GM12878 (cell line): ENCODE data around the gene LNX2.

Experiments
- CREB1 ChIP-seq: IDR thresholded peaks from 2 replicates; pipeline ENCODE4 v1.6.1; 2012; ENCODE audit warnings: low read depth, mild to moderate bottlenecking, inconsistent platforms
- CTCF ChIP-seq, 3 experiments: IDR thresholded peaks in 2 of 3; conservative IDR thresholded peaks in 1 of 3; 2 replicates each; pipeline ENCODE4 v1.5.1; 2011; ENCODE audit warnings: low read depth in 3 of 3, low read length in 3 of 3, mild to moderate bottlenecking in 3 of 3, control low read depth in 2 of 3, moderate library complexity in 2 of 3, inconsistent platforms in 1 of 3, mixed read lengths in 1 of 3; ENCODE audit not compliant: control insufficient read depth in 2 of 3, insufficient read depth in 1 of 3; ENCODE audit errors: extremely low read depth in 1 of 3
- EP300 ChIP-seq, 2 experiments: fragments of 150-350 bp in 1 of 2; IDR thresholded peaks; 2 replicates each; pipeline ENCODE4 v1.6.1; 2011 to 2012; ENCODE audit warnings: low read depth in 2 of 2, low read length in 2 of 2, borderline replicate concordance in 1 of 2, improper control_type of control experiment in 1 of 2, inconsistent platforms in 1 of 2; ENCODE audit not compliant: control insufficient read depth in 1 of 2
- FOXM1 ChIP-seq: IDR thresholded peaks from 2 replicates; pipeline ENCODE4 v1.6.1; 2012; ENCODE audit warnings: low read depth, mild to moderate bottlenecking, inconsistent platforms, low read length, moderate library complexity
- MAX ChIP-seq: IDR thresholded peaks from 2 replicates; pipeline ENCODE4 v1.6.1; 2012; ENCODE audit warnings: low read depth, low read length, improper control_type of control experiment
- MXI1 ChIP-seq: fragments of 150-350 bp; IDR thresholded peaks from 2 replicates; pipeline ENCODE4 v1.6.1; 2011; ENCODE audit warnings: low read depth, mild to moderate bottlenecking, inconsistent platforms, low read length, improper control_type of control experiment
- POLR2A ChIP-seq: IDR thresholded peaks from 2 replicates; pipeline ENCODE4 v1.6.1; 2011; ENCODE audit warnings: low read depth, mild to moderate bottlenecking, low read length
- SMAD1 ChIP-seq: fragments of 450-650 bp; IDR thresholded peaks from 2 replicates; pipeline ENCODE4 v1.6.1; 2018; ENCODE audit warnings: mild to moderate bottlenecking, low read depth; ENCODE audit not compliant: partially characterized antibody
- SPI1 ChIP-seq: IDR thresholded peaks from 2 replicates; pipeline ENCODE4 v1.6.1; 2011; ENCODE audit warnings: low read depth, mild to moderate bottlenecking, low read length, moderate library complexity, borderline replicate concordance; ENCODE audit not compliant: insufficient read depth
- TF ChIP-seq, protein P1 (sequence below): IDR thresholded peaks from 2 replicates; pipeline ENCODE4 v1.6.1; 2012; ENCODE audit warnings: low read depth, low read length, improper control_type of control experiment
- TF ChIP-seq, protein P2 (sequence below): IDR thresholded peaks from 2 replicates; pipeline ENCODE4 v1.6.1; 2012; ENCODE audit warnings: low read length, inconsistent platforms

DNA sequence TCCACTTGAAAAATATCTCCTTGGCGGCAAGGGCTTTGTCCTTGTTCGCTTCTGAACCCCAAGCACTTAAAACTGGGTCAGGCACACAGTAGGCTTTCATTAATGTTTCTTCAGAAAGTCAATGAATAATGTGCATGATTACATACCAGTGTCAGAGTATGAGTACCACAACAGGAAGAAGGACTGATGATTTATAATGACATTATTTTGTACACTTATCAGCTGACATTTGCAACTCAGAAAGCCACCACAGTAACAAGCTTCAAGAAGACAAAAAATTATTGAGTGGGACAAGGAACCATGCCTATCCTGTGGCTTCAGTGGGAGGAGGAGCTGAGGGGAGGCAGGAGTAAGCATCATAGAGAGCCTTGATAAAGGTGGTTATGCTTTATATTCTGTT lies 11.3 kb upstream of the LNX2 start:
- TF ChIP-seq POLR2A: no peak
- TF ChIP-seq, protein P1, sequence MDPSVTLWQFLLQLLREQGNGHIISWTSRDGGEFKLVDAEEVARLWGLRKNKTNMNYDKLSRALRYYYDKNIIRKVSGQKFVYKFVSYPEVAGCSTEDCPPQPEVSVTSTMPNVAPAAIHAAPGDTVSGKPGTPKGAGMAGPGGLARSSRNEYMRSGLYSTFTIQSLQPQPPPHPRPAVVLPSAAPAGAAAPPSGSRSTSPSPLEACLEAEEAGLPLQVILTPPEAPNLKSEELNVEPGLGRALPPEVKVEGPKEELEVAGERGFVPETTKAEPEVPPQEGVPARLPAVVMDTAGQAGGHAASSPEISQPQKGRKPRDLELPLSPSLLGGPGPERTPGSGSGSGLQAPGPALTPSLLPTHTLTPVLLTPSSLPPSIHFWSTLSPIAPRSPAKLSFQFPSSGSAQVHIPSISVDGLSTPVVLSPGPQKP: no peak
- no peak for TF ChIP-seq SMAD1
- TF ChIP-seq MAX: no peak
- TF ChIP-seq FOXM1: no peak
- no peak for TF ChIP-seq CTCF (IDR thresholded peaks at IDR 0.05 in 2 of 3, conservative IDR thresholded peaks at IDR 0.05 in 1 of 3; ENCODE audit: control insufficient read depth in 2 of 3, extremely low read depth in 1 of 3, insufficient read depth in 1 of 3, low read depth in 3 of 3, low read length in 3 of 3)
- no peak for TF ChIP-seq SPI1
- TF ChIP-seq, protein P2, sequence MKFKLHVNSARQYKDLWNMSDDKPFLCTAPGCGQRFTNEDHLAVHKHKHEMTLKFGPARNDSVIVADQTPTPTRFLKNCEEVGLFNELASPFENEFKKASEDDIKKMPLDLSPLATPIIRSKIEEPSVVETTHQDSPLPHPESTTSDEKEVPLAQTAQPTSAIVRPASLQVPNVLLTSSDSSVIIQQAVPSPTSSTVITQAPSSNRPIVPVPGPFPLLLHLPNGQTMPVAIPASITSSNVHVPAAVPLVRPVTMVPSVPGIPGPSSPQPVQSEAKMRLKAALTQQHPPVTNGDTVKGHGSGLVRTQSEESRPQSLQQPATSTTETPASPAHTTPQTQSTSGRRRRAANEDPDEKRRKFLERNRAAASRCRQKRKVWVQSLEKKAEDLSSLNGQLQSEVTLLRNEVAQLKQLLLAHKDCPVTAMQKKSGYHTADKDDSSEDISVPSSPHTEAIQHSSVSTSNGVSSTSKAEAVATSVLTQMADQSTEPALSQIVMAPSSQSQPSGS: no peak
- no peak for TF ChIP-seq CREB1
- no peak for TF ChIP-seq EP300 (IDR thresholded peaks at IDR 0.05; ENCODE audit: borderline replicate concordance in 1 of 2, control insufficient read depth in 1 of 2, low read depth in 2 of 2, low read length in 2 of 2)
- no peak for TF ChIP-seq MXI1
